NCI-H748 (cell line): Measurements from ENCODE around the gene SEMA5A.

Experiments
- DNase-seq: peaks from one replicate; lab custom pipeline; 2025; ENCODE audit not compliant: unreplicated experiment; lab: John Stamatoyannopoulos, UW

Gene SEMA5A

GRCh38 chr5:9233035-9233434, 312.8 kb downstream of the SEMA5A start:
- DNase-seq: no peak

GRCh38 chr5:9231842-9232241, 314.0 kb downstream of the SEMA5A start:
- no peak for DNase-seq

- DNase-seq: no peak
These were observed 315.5 kb downstream of the SEMA5A start for GRCh38 chr5:9230355-9230754.

DNA sequence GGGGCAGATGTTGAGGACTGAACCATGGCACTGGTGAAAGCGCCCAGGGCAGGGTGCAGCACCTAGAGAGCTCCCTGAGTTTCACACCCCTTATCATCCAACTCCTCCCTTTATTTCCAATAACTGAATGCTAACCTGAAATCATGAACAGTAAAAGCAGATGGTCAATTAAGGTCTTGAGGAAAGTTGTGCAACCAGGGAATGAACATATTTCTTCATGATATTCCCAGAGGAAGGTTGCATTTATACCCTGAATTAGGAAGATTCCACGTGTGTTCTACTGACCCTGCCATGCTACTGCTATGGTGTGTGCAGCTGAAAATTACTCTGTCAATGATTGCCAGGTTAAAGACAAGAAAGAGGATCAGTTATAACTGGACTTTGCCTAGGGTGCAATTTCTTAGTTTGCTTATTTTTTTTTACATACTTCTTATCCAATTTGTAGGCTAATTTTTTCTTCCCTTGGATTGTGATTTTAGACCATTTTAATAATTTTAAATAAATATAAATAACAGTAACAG, 319.8 kb downstream of the SEMA5A start:
- DNase-seq: no peak

GRCh38 chr5:9222054-9222976, 323.6 kb downstream of the SEMA5A start:
- no peak for DNase-seq

GRCh38 chr5:9218358-9218757, 327.5 kb downstream of the SEMA5A start:
- DNase-seq: no peak

- no peak for DNase-seq
These were observed 333.3 kb downstream of the SEMA5A start for GRCh38 chr5:9212605-9213004.

- no peak for DNase-seq
These were observed 335.9 kb downstream of the SEMA5A start for GRCh38 chr5:9209846-9210492.

DNA sequence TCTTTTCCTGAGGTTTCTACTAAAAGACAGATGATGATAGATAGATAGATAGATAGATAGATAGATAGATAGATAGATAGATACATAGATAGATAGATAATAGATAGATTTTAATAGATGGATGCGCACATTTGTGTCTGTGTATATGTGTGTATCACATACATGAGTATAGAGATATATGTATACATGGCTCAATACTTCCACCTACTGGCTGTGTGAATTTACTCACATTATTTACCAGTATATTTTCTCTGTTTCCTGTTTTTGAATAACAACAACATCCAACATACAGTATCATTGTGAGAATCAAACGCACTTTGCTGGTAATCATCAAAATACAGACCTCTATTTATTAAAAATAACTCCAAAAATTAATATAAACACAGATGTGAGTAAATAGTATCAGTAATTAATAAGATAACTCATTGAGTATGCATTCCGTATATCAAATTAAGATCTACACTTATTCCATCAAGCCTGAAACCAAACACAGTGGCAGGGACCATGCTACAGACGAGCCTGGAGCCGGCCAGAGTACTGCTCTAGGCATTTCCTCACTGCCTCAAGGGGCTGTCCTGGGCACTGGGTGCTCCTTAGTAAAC, 338.0 kb downstream of the SEMA5A start:
- peak; percentile 86 for DNase-seq

DNA sequence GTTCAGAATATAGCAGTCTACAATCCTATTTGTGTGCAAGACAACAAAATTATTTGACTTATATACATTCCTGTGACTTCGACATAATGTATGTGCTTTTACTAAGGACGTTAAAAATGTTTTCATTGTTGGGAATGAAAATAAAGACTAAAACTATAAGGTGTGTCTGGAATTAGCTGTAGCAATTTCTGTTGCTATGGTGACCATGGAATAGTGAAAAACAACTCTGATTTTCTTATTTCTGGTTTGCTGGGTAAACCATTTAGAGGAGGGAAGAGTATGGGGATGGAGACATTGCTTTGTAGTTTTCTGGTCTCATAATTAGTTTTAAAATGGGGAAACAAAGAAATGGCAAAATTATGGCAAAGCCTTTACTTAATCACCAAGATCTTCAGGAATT, 343.2 kb downstream of the SEMA5A start:
- peak; percentile 54 for DNase-seq

DNA sequence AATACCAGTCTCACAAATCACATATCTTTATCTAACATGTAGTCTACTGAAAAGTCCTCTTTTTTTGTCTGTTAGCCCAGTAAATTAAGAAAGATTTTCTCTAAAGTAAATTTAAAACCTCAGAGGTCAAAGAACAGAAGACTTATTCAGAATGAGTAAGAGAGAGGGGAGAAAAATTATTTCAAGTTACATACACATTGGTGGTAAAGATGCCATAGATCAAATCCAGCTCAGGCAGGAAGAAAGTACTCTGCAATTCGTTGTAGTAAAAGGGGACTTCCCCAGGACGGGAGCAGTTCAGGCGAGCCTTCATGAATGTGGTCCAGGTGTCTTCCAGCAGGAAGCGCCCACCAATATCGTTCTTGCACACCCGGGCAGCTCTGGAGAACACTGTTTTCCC, 344.1 kb downstream of the SEMA5A start:
- DNase-seq: no peak

- DNase-seq: no peak
These were observed 344.9 kb downstream of the SEMA5A start for GRCh38 chr5:9201011-9201410.

- no peak for DNase-seq
These were observed 347.5 kb downstream of the SEMA5A start for GRCh38 chr5:9198394-9198793.

- no peak for DNase-seq
These were observed 348.0 kb downstream of the SEMA5A start for GRCh38 chr5:9197881-9198260.

GRCh38 chr5:9196403-9197227, 349.3 kb downstream of the SEMA5A start:
- DNase-seq: peak; percentile 36

DNA sequence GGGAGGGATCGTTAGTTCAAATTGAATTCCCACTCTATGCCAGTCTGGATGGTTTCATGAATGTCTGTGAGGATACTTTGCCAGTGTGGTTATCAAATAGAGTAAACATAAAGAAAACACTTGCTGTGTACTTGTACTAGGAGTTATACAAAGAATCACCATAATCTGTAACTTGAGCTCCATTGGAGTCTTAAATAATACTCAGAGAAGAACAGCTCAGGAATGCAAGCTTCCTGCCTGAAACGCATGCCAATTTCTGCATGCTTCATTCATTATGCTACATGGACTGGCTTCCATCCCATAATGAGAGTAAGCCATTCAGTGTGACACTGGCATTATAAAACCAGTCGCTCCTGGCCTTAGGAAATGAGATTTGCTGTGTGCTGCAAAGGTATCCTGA, 351.4 kb downstream of the SEMA5A start:
- no peak for DNase-seq

GRCh38 chr5:9192266-9192665, 353.6 kb downstream of the SEMA5A start:
- DNase-seq: peak; percentile 84

GRCh38 chr5:9189681-9190080, 356.2 kb downstream of the SEMA5A start:
- DNase-seq: no peak

GRCh38 chr5:9188956-9189355, 356.9 kb downstream of the SEMA5A start:
- DNase-seq: no peak

- no peak for DNase-seq
These were observed 357.7 kb downstream of the SEMA5A start for GRCh38 chr5:9188131-9188530.

DNA sequence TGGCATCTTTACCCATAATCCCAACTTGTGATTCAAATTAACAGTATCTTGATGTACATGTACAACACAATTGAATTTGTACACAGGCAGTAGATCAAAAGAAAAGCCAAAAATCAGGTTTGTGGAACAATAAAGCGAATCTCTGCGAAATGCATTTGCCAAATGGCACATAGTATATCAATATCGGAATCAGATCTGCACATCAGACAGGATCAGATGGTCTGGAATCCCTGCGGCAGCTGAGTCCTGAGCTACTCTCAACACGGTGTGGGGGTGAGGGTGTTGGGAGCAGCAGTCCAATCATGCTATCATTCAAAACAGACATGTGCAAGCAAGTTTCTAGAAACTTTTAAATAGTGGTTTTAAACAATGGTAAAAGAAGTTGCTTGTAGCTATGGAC, 358.3 kb downstream of the SEMA5A start:
- no peak for DNase-seq
